ENCODE data around the gene WT1.

DNA sequence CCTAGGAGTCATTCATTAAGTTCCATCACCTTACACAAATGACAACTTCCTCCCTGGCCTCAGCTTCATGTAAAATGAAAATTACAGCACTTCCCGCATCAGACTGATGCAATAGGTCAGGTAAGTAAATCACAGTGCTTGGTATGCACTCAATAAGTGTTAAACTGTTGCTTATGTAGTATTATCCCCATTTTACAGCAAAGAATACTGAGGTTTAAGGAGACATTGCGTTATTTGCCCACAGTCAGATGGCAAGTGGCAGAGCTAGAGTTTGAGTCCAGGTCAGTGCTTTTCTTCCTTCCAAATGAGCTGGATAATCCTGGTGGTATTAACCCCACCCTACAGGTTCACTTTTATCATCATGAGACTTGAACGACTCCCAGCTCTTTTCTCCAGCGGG lies 29.7 kb downstream of the WT1 start:
- TF ChIP-seq, protein P1, sequence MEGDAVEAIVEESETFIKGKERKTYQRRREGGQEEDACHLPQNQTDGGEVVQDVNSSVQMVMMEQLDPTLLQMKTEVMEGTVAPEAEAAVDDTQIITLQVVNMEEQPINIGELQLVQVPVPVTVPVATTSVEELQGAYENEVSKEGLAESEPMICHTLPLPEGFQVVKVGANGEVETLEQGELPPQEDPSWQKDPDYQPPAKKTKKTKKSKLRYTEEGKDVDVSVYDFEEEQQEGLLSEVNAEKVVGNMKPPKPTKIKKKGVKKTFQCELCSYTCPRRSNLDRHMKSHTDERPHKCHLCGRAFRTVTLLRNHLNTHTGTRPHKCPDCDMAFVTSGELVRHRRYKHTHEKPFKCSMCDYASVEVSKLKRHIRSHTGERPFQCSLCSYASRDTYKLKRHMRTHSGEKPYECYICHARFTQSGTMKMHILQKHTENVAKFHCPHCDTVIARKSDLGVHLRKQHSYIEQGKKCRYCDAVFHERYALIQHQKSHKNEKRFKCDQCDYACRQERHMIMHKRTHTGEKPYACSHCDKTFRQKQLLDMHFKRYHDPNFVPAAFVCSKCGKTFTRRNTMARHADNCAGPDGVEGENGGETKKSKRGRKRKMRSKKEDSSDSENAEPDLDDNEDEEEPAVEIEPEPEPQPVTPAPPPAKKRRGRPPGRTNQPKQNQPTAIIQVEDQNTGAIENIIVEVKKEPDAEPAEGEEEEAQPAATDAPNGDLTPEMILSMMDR (IDR thresholded peaks at IDR 0.05; ENCODE audit: low read depth, low read length) = no peak
- no peak for TF ChIP-seq EZH2phosphoT487 (IDR thresholded peaks at IDR 0.05; ENCODE audit: low read depth)

All from OCI-LY3 (cell line).